Measurements from ENCODE around the gene LRRC4C. TPM values are rescaled to one million over a fixed set of nuclear protein-coding genes. Genes with fewer than 3 reads are reported as not detected.

The LRRC4C gene
- total and polyA plus RNA-seq, 10 of the 15 experiments (the other 5 are each of a cell fraction or from before 2014, with no cell fraction given) = 1.5 TPM; not detected in 9

- no peak for TF ChIP-seq ZBTB4 (CRISPR knock-in tag; IDR thresholded peaks at IDR 0.05)
Observed at GRCh38 chr11:40240284-40240683, 1219.2 kb downstream of the LRRC4C start (continued).

GRCh38 chr11:40236526-40236925 lies 1222.9 kb downstream of the LRRC4C start:
- WGBS (ENCODE audit: insufficient coverage, insufficient replicate concordance, low lambda C conversion rate, missing lambda C conversion rate) = 25% methylated on average over 3 of the region's 3 CpGs
- no peaks in the 10 kb centered on the region for H3K27me3 ChIP-seq (replicated peaks in 1 of 2; ENCODE audit: control insufficient read depth in 2 of 2, insufficient read depth in 2 of 2, low read length in 1 of 2)
- FAIRE-seq (no peak), ATAC-seq (no peak), DNase-seq (ENCODE audit: low read depth, low spot score) (no peak)
- H3K79me2 ChIP-seq (ENCODE audit: control insufficient read depth, insufficient read depth, low read length) = no peaks in the 10 kb centered on the region
- CTCF ChIA-PET = interaction anchor here (1.6 kb wide), 1 partner anchor 23 kb away, joined by 3 read pairs; no protein-coding TSS in a partner anchor
- BruUV-seq (replicated peaks) = no TSS peak
- H4K20me1 ChIP-seq (ENCODE audit: control insufficient read depth, insufficient read depth) = no peaks in the 10 kb centered on the region
- in situ Hi-C loops (cut with MboI) (no loop called here), intact Hi-C loops (cut with micrococcal nuclease; ENCODE audit: unreplicated experiment) (no loop called here)
- SMC1A ChIA-PET (ENCODE audit: uncharacterized antibody, unreplicated experiment) = no interaction called here
- no peak overlapping the region for H3K4me3 ChIP-seq
- RAD21 ChIA-PET (ENCODE audit: unreplicated experiment) = interaction anchor here (0.8 kb wide), 1 partner anchor 8 kb away, joined by 3 read pairs; no protein-coding TSS in a partner anchor
- H3K4me1 ChIP-seq (ENCODE audit: control insufficient read depth, insufficient read depth, low read length) = no peaks in the 10 kb centered on the region
- no peaks in the 10 kb centered on the region for H3K36me3 ChIP-seq (ENCODE audit: control insufficient read depth in 2 of 2, insufficient read depth in 2 of 2, low read length in 1 of 2)
- no peaks in the 10 kb centered on the region for H3K9me3 ChIP-seq (replicated peaks; ENCODE audit: control insufficient read depth, insufficient read depth, low read length)
- H3K9ac ChIP-seq (ENCODE audit: control insufficient read depth, insufficient read depth, low read length) = no peak overlapping the region
- H3K27ac ChIP-seq (ENCODE audit: control insufficient read depth, insufficient read depth) = no peak overlapping the region
- no peak overlapping the region for H3K4me2 ChIP-seq (ENCODE audit: control insufficient read depth, insufficient read depth)
- no peak for TF ChIP-seq HDGF (IDR thresholded peaks at IDR 0.05)
- no peak for TF ChIP-seq ZBED1 (IDR thresholded peaks at IDR 0.05; ENCODE audit: borderline replicate concordance)
- TF ChIP-seq ZSCAN29 (IDR thresholded peaks at IDR 0.05) = no peak
- POLR2A ChIA-PET = interaction anchor here (1.4 kb wide), 1 partner anchor 53 kb away, joined by 3 read pairs; no protein-coding TSS in a partner anchor
- no peak overlapping the region for H2AFZ ChIP-seq (ENCODE audit: control insufficient read depth, low read depth, low read length)
